K562 (cell line): Measurements from ENCODE around the gene NPAS3. TPM values are rescaled to one million over a fixed set of nuclear protein-coding genes. Genes with fewer than 3 reads are reported as not detected.

Experiments
- ATAC-seq: fragments of 200-7000 bp; cut with Tn5 transposase; 3 replicates; pipeline ENCODE4 v1.9.1; 2020; ENCODE audit warnings: moderate library complexity
- BruUV-seq: library from RNA; stranded (reverse); fragments of 400-500 nt; replicated peaks from 2 replicates; lab custom pipeline; 2021; lab: Mats Ljungman, UMichigan
- CTCF ChIA-PET: fragments of 300-600 bp; formaldehyde crosslinking; extraction: SDS; loops from one replicate; lab custom pipeline; 2021; ENCODE audit warnings: low intra/inter-chr PET ratio; lab: Yijun Ruan, JAX
- POLR2A ChIA-PET: fragments of 300-600, 350-650 bp; sonication (Branson Sonifier 250); formaldehyde crosslinking; extraction: SDS; loops from one replicate; lab custom pipeline; 2021; ENCODE audit warnings: antibody characterized with exemption, inconsistent platforms; lab: Yijun Ruan, JAX
- DNase-seq, 4 experiments: peaks; one replicate each; pipeline versions ENCODE4 v3.0.0 to v3.0.0-alpha.2; 2011 to 2018; ENCODE audit warnings: low spot score in 3 of 4, mixed read lengths in 3 of 4; ENCODE audit errors: extremely low read depth in 1 of 4
- FAIRE-seq: peaks from 2 replicates; lab custom pipeline; 2011; peaks lifted over from hg19 to GRCh38; lab: Jason Lieb, UNC
- H2AFZ ChIP-seq: 2 replicates; pipeline ENCODE4 v1.6.0; 2011; ENCODE audit warnings: low read depth, low read length, control low read depth, inconsistent platforms
- H3K27ac ChIP-seq: fragments of 200-600 bp; 3 replicates; pipeline ENCODE4 v1.8.0; 2011; ENCODE audit warnings: low read depth, mild to moderate bottlenecking, control low read depth, inconsistent platforms, low read length, moderate library complexity, mixed read lengths; ENCODE audit errors: extremely low read depth
- H3K27me3 ChIP-seq, 2 experiments: fragments of 300-600 bp in 1 of 2; 2 replicates in 1 of 2; 3 replicates in 1 of 2; pipeline versions ENCODE4 v1.6.0 to v1.8.0; 2011; ENCODE audit warnings: inconsistent platforms in 2 of 2, low read length in 2 of 2, mild to moderate bottlenecking in 1 of 2, mixed read lengths in 1 of 2, moderate library complexity in 1 of 2; ENCODE audit not compliant: control insufficient read depth in 2 of 2, insufficient read depth in 2 of 2
- H3K36me3 ChIP-seq: fragments of 300-600 bp; 3 replicates; pipeline ENCODE4 v1.8.0; 2011; ENCODE audit warnings: mild to moderate bottlenecking, low read length, inconsistent platforms; ENCODE audit not compliant: control insufficient read depth, insufficient read depth
- H3K4me1 ChIP-seq, 2 experiments: fragments of 200-600 bp in 1 of 2; replicated peaks in 1 of 2; 2 replicates in 1 of 2; 3 replicates in 1 of 2; pipeline versions ENCODE4 v1.5.1 to v1.8.0; 2011; ENCODE audit warnings: inconsistent platforms in 2 of 2, low read length in 2 of 2, mild to moderate bottlenecking in 1 of 2, mixed read lengths in 1 of 2, moderate library complexity in 1 of 2; ENCODE audit not compliant: control insufficient read depth in 2 of 2, insufficient read depth in 2 of 2
- H3K4me2 ChIP-seq: 2 replicates; pipeline ENCODE4 v1.6.1; 2011; ENCODE audit warnings: low read length, control low read depth, inconsistent platforms, mixed read lengths; ENCODE audit not compliant: insufficient read depth
- H3K4me3 ChIP-seq: fragments of 200-600 bp; sonication (generic), shearing (Covaris generic); 2 replicates; pipeline ENCODE4 v1.5.1; 2016; ENCODE audit warnings: control low read depth, inconsistent platforms
- H3K79me2 ChIP-seq: fragments of 200-600 bp; 3 replicates; pipeline ENCODE4 v1.8.0; 2011; ENCODE audit warnings: low read length, inconsistent platforms; ENCODE audit not compliant: control insufficient read depth, insufficient read depth
- H3K9ac ChIP-seq, 2 experiments: 2 replicates each; pipeline versions ENCODE4 v1.6.0 to v1.6.1; 2011; ENCODE audit warnings: low read depth in 2 of 2, low read length in 2 of 2, control low read depth in 1 of 2, inconsistent platforms in 1 of 2, mild to moderate bottlenecking in 1 of 2, mixed read lengths in 1 of 2; ENCODE audit not compliant: insufficient read depth in 1 of 2
- H3K9me1 ChIP-seq: one replicate; pipeline ENCODE4 v1.6.0; 2011; ENCODE audit warnings: inconsistent platforms, mild to moderate bottlenecking, low read length, moderate library complexity; ENCODE audit not compliant: control insufficient read depth, insufficient read depth
- H3K9me3 ChIP-seq: replicated peaks from 2 replicates; pipeline ENCODE4 v1.5.1; 2011; ENCODE audit warnings: low read depth, low read length, inconsistent platforms; ENCODE audit not compliant: control insufficient read depth, insufficient read depth
- H4K20me1 ChIP-seq: replicated peaks from 2 replicates; pipeline ENCODE4 v1.6.1; 2011; ENCODE audit warnings: low read length, inconsistent platforms, mixed read lengths; ENCODE audit not compliant: control insufficient read depth, insufficient read depth
- NFE2L1 ChIP-seq: fragments of 450-650 bp; IDR thresholded peaks from 2 replicates; pipeline ENCODE4 v1.6.1; 2016; ENCODE audit warnings: missing genetic modification characterization, low read depth, mild to moderate bottlenecking, missing compliant biosample characterization, moderate library complexity, borderline replicate concordance
- ZNF280A ChIP-seq: fragments of 450-650 bp; IDR thresholded peaks from 2 replicates; pipeline ENCODE4 v1.6.1; 2018; ENCODE audit warnings: mild to moderate bottlenecking, low read depth; ENCODE audit not compliant: partially characterized antibody
- WGBS: fragments of 100-300 bp; shearing (Covaris generic); methylation state at CpG from one replicate; pipeline ENCODE4 v1.1.6; 2016; ENCODE audit warnings: low coverage, mixed read lengths; ENCODE audit not compliant: insufficient coverage; ENCODE audit errors: missing lambda C conversion rate; 5-methylcytosine and 5-hydroxymethylcytosine counted together
- in situ Hi-C: fragments of 300-500 bp; cut with MboI; formaldehyde crosslinking; loops from 4 replicates; pipeline ENCODE4 v1.15.0; 2018; ENCODE audit warnings: inconsistent platforms, mixed read lengths
- intact Hi-C: fragments of 100-400 bp; cut with micrococcal nuclease; formaldehyde crosslinking; loops from 2 replicates; pipeline ENCODE4 v1.14.2; 2022
- polyA plus RNA-seq, 8 experiments: library from polyadenylated mRNA; depleted of rRNA in 4 of 8; stranded (reverse) in 5 of 8; unstranded in 3 of 8; fragments of >200 nt; fragmentation: Nextera tagmentation in 2 of 8; fragmentation: Illumina TruSeq in 1 of 8; extraction: Ambion mirVana in 2 of 8; extraction: Trizol in 1 of 8; gene quantifications; 2 replicates each; pipeline versions ENCODE4 v1.2.1 to v1.2.3, GENCODE V29; 2011 to 2014; ENCODE audit warnings: inconsistent platforms in 1 of 8, missing spikeins in 1 of 8
- total RNA-seq, 7 experiments: library from RNA; depleted of rRNA in 6 of 7; stranded (reverse); fragments of >200 nt in 6 of 7; fragmentation: Illumina TruSeq in 2 of 7; extraction: Trizol in 2 of 7; gene quantifications; 2 replicates each; pipeline versions ENCODE4 v1.2.1 to v1.2.3, GENCODE V29; 2011 to 2021; ENCODE audit warnings: low replicate concordance in 1 of 7

Gene NPAS3
- total and polyA plus RNA-seq, 9 of the 15 experiments (the other 6 are each of a cell fraction or from before 2014, with no cell fraction given) = 0.04 TPM; not detected in 8

GRCh38 chr14:33556382-33557121 lies 617.9 kb downstream of the NPAS3 start:
- no peak overlapping the region for H3K4me2 ChIP-seq
- H3K4me1 ChIP-seq = no peaks in the 10 kb centered on the region; a peak in 1 of 5 replicates
- H3K27ac ChIP-seq = no peak overlapping the region
- H3K27me3 ChIP-seq = no peaks in the 10 kb centered on the region
- H3K79me2 ChIP-seq = no peaks in the 10 kb centered on the region
- DNase-seq (no peak), FAIRE-seq (no peak), ATAC-seq (no peak)
- TF ChIP-seq ZNF280A (no peak), NFE2L1 (tag) (peak; percentile 8; the same call in 1 of the 2 replicates)
- no peak overlapping the region for H3K4me3 ChIP-seq
- H3K9me3 ChIP-seq = no peaks in the 10 kb centered on the region
- ChIA-PET POLR2A (no interaction called here), CTCF (no interaction called here)
- no TSS peak for BruUV-seq
- H3K9ac ChIP-seq = no peak overlapping the region
- WGBS = 4% methylated on average over 2 of the region's 2 CpGs
- H4K20me1 ChIP-seq = no peaks in the 10 kb centered on the region
- H2AFZ ChIP-seq = no peak overlapping the region
- intact Hi-C loops = no loop called here
- in situ Hi-C loops = no loop called here
- no peaks in the 10 kb centered on the region for H3K36me3 ChIP-seq
- H3K9me1 ChIP-seq = no peaks in the 10 kb centered on the region
